ENCODE results near the gene INSYN2B. TPM values are rescaled to one million over a fixed set of nuclear protein-coding genes. Genes with fewer than 3 reads are reported as not detected.

The INSYN2B gene
- total and polyA plus RNA-seq, 2 of the 4 experiments (the other 2 are of a cell fraction) = 9.1 to 33.5 TPM

GRCh38 chr5:169906745-169907649 is 73.3 kb downstream of the INSYN2B start:
- H3K14ac ChIP-seq (replicated peaks; ENCODE audit: low read depth, low read length) = no peak overlapping the region
- WGBS, 2 experiments (ENCODE audit: extremely low coverage in 2 of 2, insufficient read length in 1 of 2) = 87% methylated on average over 3 of the region's 8 CpGs; no CpG with 5 or more reads in 1 of the 2 experiments
- no peaks in the 10 kb centered on the region for H4K20me1 ChIP-seq (ENCODE audit: insufficient read depth, low read length)
- H3K9me1 ChIP-seq (ENCODE audit: insufficient read depth, low read length) = peaks cover 3% of the 10 kb centered on the region; the same call in 1 of the 2 replicates
- no peak overlapping the region for H3K4me3 ChIP-seq (ENCODE audit: insufficient read depth, low read depth, low read length)
- peak; percentile 22 for DNase-seq
- H3K9ac ChIP-seq (ENCODE audit: low read depth, low read length) = no peak overlapping the region
- no peak overlapping the region for H2AK9ac ChIP-seq (replicated peaks; ENCODE audit: low read depth, low read length, poor library complexity)
- H3K27ac ChIP-seq (ENCODE audit: insufficient read depth, low read length) = no peak overlapping the region
- peaks cover 13 to 23% of the 10 kb centered on the region in 2 experiments for H3K79me1 ChIP-seq (ENCODE audit: low read depth in 1 of 2, low read length in 2 of 2)
- CTCF ChIA-PET = interaction anchor here (0.6 to 2.7 kb wide), 3 partner anchors 10 to 110 kb away, joined by 3 to 8 read pairs (median 5); partner anchors contain the start of gene INSYN2B
- H2BK20ac ChIP-seq (ENCODE audit: low read depth, low read length) = no peak overlapping the region
- no peaks in the 10 kb centered on the region for H3K4me1 ChIP-seq (ENCODE audit: control insufficient read depth, insufficient read depth, low read length)
- no peak overlapping the region for H4K8ac ChIP-seq (ENCODE audit: low read depth in 2 of 2, low read length in 2 of 2)
- no peak overlapping the region for H3K4me2 ChIP-seq (ENCODE audit: low read depth, low read length)
- dilution Hi-C loops (cut with HindIII; ENCODE audit: low sequenced_read_pairs, unreplicated experiment) = no loop called here
- H3K27me3 ChIP-seq (ENCODE audit: control insufficient read depth, insufficient read depth, low read length) = no peaks in the 10 kb centered on the region
- POLR2A ChIA-PET (ENCODE audit: unreplicated experiment) = interaction anchor here (0.6 kb wide), 2 partner anchors 9 to 372 kb away, joined by 3 to 4 read pairs; no protein-coding TSS in a partner anchor
- no peak overlapping the region for H3K4ac ChIP-seq (ENCODE audit: low read depth, low read length)
- intact Hi-C loops (cut with micrococcal nuclease) = no loop called here
- no peak overlapping the region for H3K23ac ChIP-seq (ENCODE audit: low read depth, low read length)
- no peak overlapping the region for H4K5ac ChIP-seq (ENCODE audit: low read depth, low read length)
- H2AFZ ChIP-seq (replicated peaks; ENCODE audit: low read length, poor library complexity) = no peak overlapping the region
- H2AK5ac ChIP-seq (ENCODE audit: low read depth, low read length) = no peak overlapping the region
- H3K18ac ChIP-seq (ENCODE audit: low read depth, low read length) = no peak overlapping the region
- H2BK120ac ChIP-seq (ENCODE audit: low read depth, low read length) = no peak overlapping the region
- no peak overlapping the region for H3K56ac ChIP-seq (ENCODE audit: extremely low read depth, insufficient read depth, low read length)
- H2BK5ac ChIP-seq (ENCODE audit: low read depth, low read length, poor library complexity, severe bottlenecking) = no peak overlapping the region
- in situ Hi-C loops (cut with MboI; ENCODE audit: low sequenced_read_pairs) = no loop called here
- H3K9me3 ChIP-seq (ENCODE audit: control insufficient read depth, insufficient read depth, low read length) = no peaks in the 10 kb centered on the region
- no peak overlapping the region for H2BK15ac ChIP-seq (ENCODE audit: low read depth, low read length)
- TF ChIP-seq CEBPB (IDR thresholded peaks at IDR 0.05; ENCODE audit: low read depth, low read length) (no peak), POLR2A (IDR thresholded peaks at IDR 0.05; ENCODE audit: low read depth, low read length) (no peak), RAD21 (IDR thresholded peaks at IDR 0.05; ENCODE audit: low read length) (no peak), NFE2L2 (IDR thresholded peaks at IDR 0.05; ENCODE audit: low read depth, low read length) (no peak), USF2 (IDR thresholded peaks at IDR 0.05; ENCODE audit: low read depth, low read length) (no peak), MXI1 (IDR thresholded peaks at IDR 0.05; ENCODE audit: borderline replicate concordance, low read depth, low read length) (no peak), CHD1 (IDR thresholded peaks at IDR 0.05; ENCODE audit: low read depth, low read length) (no peak), CTCF (conservative IDR thresholded peaks at IDR 0.05; ENCODE audit: low read depth, low read length) (no peak), RCOR1 (IDR thresholded peaks at IDR 0.05; ENCODE audit: insufficient replicate concordance, low read length) (no peak), SMC3 (IDR thresholded peaks at IDR 0.05; ENCODE audit: low read depth, low read length) (no peak), BHLHE40 (IDR thresholded peaks at IDR 0.05; ENCODE audit: low read depth, low read length) (no peak), MAZ (IDR thresholded peaks at IDR 0.05; ENCODE audit: borderline replicate concordance, low read depth, low read length) (no peak), ELK1 (IDR thresholded peaks at IDR 0.05; ENCODE audit: borderline replicate concordance, low read depth, low read length) (no peak), RFX5 (IDR thresholded peaks at IDR 0.05; ENCODE audit: low read depth, low read length) (no peak)
- ATAC-seq (ENCODE audit: low read depth) = peak; percentile 82
- no peak overlapping the region for H4K91ac ChIP-seq (ENCODE audit: insufficient read depth, low read depth, low read length)
- no TSS peak for BruUV-seq (replicated peaks)
- H3K36me3 ChIP-seq (ENCODE audit: control insufficient read depth, insufficient read depth, low read length) = no peaks in the 10 kb centered on the region
